GM18868 (cell line): ENCODE measurements around the gene WSCD2.

Source experiments
- ATAC-seq: cut with Tn5 transposase; IDR thresholded peaks from one replicate; pipeline ENCODE4 v1.9.1; 2021; ENCODE audit warnings: mild to moderate bottlenecking, moderate library complexity; ENCODE audit not compliant: unreplicated experiment

The WSCD2 gene

DNA sequence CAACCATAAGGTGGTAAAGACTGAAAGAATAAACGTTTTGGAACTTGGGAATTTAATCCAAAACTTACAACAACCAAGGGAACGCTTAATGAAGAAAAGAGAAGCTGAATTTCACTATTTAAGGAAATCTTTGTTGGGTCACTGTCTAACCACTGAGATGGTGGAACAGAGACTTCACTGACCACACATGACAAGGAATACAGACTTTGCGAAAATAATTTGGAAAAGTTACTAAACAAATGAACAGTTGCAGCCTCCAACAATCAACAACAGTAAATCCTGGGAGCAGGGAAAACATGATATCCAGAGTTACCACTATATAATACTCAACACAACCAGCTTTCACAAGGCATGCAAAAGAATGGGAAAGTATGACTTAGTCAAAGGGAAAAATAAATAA, 131.0 kb downstream of the WSCD2 start:
- no peak for ATAC-seq

DNA sequence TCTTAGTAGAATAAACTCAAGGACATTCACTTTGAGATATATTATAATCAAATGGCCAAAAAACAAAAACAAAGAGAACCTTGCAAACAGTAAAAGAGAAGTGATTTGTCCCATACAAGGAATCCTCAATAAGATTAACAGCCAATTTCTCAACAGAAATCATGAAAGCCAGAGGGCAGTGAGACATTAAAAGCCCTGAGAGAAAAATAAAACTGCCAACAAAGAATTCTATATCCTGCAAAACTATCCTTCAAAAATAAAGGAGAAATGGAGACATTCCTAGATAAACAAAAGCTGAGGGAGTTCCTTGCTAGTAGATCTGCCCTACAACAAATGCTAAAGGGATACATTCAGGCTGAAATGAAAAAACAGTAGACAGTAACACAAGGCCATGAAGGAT, 131.9 kb downstream of the WSCD2 start:
- no peak for ATAC-seq

DNA sequence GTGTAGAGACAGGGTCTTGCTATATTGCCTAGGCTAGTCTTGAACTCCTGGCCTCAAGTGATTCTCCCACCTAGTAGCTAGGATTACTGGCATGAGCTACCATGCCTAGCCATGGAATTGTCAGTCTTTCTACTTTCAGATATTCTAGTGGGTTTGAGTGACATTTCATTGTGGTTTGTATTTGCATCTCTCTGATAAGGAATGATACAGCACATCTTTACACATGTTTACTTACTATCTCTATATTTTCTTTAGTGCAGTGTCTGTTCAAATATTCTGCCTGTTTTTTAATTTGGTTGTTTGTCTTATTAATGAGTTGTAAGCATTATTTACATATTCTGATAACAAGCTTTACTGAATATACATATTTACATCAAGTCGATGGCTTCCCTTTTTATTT, 136.4 kb downstream of the WSCD2 start:
- no peak for ATAC-seq

DNA sequence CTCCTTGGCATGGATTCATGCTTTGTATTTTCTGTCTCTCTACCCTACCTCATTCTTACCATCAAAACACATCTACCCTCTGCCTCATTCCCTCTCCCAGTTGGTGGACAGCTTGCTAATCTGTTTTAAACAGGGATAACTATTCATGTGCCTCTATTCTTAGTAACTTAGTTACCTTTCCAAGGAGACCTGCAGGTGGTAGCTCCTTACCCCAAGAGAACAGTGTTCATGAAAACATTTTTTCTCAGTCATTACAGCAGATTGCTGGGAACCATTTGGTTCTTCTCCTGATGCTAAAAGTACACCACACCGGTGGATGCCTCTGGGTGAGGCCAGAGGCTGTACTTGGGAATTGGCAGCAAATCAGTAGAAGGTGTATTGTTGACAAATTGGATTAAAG, 137.0 kb downstream of the WSCD2 start:
- no peak for ATAC-seq

DNA sequence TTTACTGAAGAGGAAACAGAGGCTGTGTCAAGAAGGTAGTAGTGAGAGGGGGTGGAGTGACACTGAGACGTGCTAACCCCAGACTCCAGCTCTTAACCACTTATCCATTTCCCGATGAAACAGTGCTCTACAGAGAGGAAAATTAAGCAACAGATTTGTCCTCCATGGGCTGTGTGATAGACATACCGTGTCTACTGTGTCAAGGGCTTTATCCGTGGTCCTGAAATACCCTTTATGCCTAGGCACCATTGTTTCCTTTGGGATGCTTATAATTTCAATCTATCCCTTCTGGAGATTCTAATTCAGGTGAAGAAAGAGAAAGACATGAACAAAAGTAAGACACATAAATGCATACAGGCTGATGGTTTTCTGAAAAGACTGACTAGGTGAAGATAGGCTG, 138.4 kb downstream of the WSCD2 start:
- ATAC-seq = no peak

DNA sequence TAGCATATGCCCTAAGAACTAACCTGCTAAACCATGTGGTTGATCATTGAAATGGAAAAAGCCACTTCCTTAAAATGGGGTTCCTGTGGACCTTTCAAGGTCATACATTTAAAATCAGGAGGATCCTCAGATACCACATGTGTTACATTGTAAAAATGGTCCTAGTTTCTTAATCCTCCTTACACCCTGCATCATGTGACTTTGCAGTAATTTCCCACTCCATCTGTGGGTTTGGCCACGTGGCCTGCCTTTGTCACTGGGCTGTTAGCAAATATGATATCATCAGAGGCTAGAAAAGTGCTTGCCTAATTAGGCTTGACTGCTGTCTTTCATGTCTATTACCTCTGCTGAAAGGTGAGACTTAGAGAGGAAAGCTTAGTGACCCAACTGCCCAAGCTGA, 139.3 kb downstream of the WSCD2 start:
- no peak for ATAC-seq

DNA sequence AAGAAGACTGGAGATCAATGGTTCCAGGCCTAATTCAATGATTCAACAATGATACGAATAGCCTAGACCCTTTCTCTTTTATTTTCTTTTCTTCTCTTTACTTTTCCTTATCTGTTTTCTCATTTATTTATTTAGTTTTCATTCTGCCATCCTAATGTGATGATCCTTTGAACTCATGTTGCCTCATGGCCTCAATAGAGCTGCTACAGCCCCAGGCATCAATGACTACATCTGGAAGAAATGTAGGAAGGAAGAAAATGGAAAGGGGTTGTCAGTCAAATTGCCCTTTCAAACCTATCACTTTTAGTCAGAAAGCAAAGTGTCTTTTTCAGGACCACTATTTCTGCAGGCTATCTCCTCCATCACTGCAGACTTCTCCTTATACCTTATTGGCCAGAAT, 140.1 kb downstream of the WSCD2 start:
- no peak for ATAC-seq

DNA sequence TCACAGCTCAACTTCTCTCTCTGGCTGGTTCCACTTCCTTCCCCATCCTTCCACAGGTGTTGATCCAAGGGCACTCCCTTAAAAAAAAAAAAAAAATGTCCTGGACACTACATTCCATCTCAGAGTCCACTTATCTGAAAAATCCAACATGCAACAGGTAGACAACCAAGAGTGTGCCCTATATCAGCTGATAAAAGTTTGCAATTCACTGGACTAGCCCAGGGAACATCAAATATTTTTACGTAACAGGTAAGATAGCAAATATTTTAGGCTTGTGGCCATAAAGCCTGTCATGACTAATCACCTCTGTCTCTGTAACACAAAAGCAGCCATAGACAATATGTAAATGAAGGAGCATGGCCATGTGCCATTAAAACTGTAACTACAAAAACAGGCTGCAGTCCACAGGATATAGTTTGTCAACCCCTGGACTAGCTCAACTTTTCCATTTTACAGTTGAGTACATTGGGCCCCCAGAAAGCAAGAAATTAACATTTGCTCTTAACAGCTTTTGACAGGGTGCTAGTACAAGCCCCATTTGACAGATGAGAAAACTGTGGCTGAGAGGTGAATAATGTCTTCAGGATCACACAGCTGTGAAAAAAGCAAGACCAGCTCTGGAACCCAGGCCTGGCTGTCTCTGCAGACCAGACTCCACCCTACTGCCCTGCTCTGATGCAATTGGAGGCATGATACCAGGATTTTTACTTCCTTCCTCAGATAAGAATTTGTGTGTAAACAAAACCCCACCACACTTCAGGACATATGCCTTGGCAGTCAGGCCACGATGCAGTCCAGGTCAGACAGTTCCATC, 141.2 kb downstream of the WSCD2 start:
- ATAC-seq = no peak

DNA sequence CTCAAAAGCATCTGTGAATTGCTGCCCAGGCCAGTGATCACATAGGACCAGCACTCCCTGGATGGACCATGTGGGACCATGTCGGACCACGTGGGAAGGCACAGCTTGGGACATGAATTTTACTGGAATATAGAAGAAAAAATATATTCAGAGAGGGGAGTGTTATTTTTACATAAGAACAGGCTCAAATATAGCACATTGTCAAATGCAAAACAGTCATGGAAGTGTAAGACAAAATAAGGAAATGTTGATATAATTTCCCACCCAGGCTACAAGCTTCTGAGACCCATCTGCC, 141.7 kb downstream of the WSCD2 start:
- no peak for ATAC-seq

DNA sequence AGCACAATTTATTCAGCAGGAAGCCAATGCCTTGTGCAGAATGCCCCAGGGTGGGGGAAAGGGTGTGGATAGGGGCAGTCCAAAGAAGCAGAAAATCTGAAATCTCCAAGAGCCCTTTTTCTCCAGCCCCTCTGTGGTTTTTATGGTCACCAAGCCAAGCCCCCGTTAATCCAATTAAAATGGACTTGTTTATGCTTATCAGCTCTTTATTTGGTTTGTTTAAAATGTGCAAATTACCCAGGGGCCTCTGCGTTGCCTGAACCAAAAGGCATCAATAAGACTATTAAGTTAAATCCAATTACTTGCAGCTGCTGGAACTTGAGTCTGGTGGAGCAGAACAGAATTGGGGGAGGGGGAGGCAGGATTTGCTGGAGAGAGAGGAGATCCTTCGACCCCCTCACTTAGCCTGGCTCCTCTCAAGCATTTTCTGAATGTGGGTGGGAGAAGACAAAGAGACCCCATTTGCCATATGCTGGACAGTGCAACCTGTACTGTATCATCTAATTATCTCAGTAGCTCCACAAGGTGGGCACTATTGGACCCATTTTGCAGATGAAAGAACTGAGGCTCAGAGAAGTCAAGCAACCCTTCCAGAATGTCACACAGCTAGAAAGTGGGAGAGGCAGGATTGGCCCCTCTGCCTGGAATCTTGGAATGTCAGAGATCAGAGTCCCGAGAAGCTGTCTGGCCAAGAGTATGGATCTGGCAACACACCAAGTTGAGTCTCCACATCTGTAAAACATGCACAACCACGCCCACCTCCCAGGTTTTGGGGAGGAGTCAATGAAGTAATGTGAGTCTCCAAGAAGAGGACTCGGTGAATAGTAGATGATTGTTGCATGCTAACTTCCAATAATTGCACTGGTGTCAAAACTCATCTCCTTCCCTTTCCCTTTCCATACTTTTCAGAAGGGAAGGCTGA, 143.1 kb downstream of the WSCD2 start:
- ATAC-seq = no peak

DNA sequence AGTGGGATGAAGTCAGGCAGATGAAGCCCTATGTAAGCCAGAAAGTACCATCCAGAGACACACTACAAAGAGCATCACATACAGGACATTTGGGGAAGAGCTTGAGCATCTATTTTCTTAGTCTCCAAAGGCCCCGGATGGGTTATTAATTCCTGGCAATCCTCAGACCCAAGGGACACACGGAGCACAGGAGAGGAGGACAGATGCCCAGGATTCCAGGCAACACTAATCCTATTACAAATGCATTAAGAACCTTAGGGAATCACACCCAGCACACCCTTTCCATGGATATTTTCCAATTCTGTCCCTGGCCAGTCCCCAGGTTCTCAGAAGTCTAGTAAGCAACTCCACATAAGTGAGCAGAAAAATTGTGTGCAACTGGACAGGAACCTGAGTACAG, 144.1 kb downstream of the WSCD2 start:
- ATAC-seq = no peak

DNA sequence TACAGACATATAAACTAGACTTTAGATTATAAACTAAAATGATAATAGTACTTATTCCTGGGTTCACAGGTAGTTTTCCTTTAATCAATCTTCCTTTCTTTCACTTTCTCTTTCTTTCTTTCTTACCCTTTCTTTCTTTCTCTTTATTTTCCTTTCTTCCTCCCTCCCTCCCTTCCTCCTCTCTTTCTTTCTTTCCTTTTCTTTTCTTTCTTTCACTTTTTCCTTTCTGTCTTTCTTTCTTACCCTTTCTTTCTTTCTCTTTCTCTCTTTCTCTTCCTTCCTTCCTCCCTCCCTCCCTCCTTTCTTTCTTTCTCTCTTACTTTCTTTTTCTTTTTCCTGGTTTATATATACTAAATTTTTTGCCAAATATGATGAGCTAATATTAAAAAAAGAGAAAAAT, 148.5 kb downstream of the WSCD2 start:
- ATAC-seq = no peak

DNA sequence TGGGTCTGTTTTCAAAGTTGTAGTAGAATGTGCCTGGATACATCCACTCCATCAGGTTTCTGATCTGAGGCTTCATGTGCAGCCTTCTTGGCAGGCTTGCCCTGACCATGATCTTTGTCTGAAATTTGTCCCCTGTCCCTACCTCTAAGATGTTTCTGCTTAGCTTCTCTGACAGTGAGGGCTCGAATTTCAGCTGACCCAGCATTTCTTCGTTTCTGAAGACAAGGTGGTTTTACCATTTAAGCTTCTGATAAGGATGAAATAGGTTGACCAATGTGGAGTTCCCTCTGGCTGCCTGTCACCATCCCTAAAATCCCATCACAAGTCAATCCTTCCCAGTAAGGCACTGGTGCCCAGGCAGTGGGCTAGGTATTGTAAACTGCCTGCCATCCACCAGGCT, 153.1 kb downstream of the WSCD2 start:
- no peak for ATAC-seq

DNA sequence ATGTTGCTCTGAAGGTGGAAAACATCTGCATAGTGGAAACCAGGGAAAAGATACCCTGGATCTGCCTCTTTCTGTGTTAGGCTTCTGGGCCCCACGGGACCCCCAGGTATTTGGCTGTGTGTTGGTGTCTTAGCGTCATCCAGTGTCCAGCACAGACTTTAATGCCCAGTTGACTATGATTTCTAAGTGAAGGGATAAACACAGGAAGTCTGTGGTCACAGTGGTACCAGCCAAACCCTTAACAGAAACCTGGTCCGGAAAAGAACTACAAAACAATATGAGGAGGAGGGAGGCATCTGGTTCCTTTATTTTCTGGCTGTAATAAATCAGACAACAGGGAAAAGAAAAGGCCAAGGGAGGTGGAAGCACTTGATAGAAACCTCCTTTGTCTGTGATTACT, 153.6 kb downstream of the WSCD2 start:
- no peak for ATAC-seq

DNA sequence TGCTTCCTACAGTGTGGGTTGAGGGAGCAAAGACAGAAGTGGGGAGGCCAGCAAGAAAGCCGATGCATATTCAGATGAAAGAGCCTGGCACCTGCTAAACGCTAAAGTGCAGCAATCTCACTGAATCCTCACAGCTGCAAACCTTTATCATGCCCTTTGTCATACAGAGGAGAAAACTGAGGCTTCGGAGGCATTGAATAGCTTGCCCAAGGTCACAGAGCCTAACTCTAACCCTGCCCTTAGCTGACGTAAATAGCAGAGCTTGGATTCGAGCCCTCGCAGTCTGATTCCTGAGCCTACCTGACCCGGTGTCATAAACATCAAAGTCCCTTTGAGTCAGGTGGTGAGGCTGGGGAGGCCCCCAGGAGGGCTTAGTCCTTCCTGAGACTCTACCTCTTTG, 155.1 kb downstream of the WSCD2 start:
- no peak for ATAC-seq

DNA sequence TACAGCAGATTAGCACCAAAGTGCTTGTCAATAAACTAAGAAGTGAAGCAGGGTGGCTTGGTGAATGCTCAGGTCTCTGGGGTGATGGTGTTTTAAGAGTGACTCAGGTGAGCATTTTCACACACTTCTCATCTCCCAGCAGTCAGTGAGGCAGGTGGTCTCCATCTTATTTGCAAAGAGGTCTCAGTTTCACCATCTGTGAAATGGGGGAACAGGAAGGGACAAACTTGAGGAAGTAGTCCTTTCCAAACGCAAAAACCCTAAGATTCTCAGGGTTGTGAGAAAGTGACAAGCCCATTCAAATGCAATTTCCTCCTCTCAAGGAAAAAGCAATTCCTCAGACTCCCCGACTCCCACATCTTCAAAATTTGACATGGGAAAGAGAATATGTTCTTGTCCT, 155.9 kb downstream of the WSCD2 start:
- ATAC-seq = no peak

DNA sequence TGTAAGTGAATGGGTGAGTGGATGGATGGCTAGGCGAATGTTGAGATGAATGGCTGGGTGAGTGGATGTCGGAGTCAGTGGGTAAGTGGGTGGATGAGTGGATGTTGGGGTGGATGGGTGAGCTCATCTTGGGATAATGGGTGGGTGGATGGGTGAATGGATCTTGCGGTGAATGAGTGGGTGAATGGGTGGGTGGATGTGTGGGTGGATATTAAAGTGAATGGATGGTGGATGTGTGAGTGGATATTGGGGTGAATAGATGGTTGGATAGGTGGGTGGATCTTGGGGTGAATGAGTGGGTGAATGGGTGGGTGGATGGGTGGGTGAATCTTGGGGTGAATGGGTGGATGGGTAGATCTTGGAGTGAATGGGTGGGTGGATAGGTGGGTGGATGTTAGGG, 158.1 kb downstream of the WSCD2 start:
- no peak for ATAC-seq

DNA sequence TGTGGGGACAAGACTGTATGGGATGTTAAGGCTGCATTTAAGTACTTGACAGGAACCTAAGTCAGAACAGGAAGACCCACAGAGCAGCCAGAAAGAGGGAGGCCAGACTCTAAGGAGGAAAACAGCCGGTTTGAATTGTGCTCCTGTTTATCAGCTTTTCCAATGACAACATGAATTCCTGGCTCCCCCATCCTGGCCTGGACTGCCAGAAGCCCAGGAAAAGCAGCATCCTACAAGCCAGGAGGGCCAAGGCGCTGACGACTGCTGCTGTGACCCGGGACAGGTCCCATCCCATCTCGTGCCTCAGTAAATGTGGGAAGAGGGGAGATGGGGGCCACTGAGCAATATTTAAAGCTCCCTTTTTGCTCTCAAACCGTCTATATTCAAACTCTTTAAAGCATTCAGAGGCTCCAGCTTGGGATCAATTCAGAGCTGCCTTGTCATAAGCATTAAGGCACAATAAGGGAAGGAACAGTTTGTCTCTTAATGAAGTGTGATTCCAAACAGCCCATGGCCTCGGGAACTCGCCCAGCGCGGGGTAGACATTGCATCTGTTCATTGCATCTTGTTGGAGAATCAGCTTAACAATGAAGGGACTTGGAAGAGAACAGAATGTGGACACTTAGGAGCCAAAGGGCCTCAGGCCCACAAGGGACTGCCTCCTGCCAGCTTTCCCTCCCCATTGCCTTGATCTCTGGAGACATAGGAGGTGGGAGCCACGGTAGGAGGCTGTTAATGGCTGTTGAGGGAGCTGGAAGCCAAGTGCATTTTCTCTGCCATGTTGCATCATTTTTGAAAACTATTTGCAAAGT, 160.5 kb downstream of the WSCD2 start:
- ATAC-seq = no peak

DNA sequence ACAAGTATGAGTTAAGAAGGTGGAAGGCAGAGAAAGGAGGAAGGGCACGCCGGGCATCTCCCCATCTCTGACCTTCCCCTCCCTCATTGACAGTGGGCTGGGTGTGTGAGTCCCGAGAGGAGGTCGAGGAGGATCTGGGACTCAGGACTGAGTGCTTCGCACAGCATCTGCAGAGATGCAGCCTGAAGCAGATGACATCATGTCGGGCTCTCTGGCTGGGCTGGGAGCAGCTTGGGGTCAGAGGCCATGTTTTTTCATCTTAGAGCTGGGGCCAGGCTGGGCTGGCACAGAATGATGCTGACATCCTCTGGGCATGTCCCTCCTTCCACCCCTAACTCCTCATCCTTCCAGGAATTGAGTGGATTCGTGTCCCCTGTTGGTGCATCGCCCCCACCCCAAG, 166.6 kb downstream of the WSCD2 start:
- no peak for ATAC-seq

DNA sequence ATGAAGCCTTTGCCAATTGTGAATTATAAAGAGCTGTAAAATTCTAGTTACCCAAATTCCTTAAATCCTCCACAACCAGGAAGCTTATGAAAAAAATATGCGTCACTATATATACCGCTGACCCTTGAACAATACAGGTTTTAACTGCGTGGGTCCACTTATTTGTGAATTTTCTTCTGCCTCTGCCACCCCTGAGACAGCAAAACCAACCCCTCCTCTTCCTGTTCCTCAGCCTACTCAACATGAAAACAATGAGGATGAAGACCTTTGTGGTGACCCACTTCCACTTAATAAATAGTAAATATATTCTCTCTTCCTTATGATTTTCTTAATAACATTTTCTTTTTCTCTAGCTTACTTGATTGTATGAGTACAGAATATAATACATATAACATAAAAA, 167.9 kb downstream of the WSCD2 start:
- no peak for ATAC-seq

DNA sequence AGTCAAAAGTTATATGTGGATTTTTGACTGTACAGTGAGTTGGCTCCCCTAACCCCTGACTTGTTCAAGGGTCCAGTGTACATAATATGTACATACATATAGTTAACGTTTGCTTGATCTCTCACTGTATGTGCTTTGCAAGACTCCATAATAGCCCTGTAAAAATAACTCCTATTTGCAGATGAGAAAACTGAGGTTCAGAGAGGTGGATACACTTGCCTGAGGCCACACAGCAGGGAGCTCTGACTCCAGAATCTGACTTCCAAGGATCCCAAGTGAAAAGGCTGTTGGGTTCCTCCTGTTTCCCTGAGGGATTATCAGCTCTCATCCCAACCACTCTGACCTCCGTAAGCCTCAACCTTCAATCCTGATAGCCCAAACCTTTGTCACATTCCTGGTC, 168.3 kb downstream of the WSCD2 start:
- no peak for ATAC-seq
